A204.1 (cell line): ENCODE data around the gene TAB3.

Experiments
- FAIRE-seq: peaks from 2 replicates; lab custom pipeline; 2012; peaks lifted over from hg19 to GRCh38; lab: Jason Lieb, UNC

Gene TAB3, protein sequence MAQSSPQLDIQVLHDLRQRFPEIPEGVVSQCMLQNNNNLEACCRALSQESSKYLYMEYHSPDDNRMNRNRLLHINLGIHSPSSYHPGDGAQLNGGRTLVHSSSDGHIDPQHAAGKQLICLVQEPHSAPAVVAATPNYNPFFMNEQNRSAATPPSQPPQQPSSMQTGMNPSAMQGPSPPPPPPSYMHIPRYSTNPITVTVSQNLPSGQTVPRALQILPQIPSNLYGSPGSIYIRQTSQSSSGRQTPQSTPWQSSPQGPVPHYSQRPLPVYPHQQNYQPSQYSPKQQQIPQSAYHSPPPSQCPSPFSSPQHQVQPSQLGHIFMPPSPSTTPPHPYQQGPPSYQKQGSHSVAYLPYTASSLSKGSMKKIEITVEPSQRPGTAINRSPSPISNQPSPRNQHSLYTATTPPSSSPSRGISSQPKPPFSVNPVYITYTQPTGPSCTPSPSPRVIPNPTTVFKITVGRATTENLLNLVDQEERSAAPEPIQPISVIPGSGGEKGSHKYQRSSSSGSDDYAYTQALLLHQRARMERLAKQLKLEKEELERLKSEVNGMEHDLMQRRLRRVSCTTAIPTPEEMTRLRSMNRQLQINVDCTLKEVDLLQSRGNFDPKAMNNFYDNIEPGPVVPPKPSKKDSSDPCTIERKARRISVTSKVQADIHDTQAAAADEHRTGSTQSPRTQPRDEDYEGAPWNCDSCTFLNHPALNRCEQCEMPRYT

DNA sequence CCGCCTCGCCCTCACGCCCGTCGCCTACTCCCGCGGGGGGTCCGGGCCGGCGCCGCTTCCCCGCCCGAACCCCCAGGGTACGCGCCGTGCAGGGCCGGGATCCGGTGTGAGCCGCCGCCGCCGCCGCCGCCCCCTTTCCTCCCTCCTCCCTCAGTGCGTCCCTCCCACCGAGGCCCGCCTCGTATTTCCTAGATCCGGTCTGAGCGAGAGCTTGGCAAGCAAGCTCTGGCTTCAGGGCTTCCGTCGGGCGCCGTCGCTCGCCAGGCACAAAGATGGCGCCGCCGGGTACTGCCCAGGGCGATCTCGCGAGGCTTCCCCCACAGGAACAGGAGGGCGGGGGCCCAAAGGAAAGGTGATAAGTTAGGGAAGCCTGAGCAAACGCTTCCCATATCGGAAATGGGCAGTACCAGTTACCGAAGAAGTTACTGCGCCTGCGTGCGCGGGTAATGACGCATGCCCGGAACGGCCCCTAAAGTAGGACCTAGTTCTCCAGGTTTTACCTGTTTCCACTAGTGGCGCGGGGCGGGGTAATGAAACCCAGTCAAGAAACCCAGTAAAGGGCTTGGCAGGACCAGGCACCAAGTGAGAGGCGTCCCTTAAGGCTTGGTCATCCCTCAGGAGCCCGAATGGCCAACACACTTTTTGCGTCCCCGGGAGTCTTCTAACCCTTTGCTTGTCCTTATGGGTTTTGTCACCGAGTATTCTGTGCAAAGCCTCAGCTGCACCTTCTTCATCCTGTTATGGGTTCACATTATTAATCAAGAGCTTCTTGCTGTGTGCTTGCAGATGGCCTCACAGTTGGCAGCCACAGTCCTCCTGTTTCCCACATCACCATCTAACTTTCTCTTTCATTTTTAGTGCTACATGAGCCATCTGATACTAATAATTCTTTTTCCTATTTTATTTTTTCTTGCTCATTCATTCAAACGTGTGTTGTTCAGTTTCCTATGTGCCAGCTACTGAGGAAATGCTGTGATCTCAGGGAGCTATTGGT is at the start of gene TAB3:
TAB3 (minus strand) TSS at position 108 of the 994 bp plus-strand sequence. CDS start 29,666 bp downstream, outside the sequence.
- peak; percentile 93 for FAIRE-seq

DNA sequence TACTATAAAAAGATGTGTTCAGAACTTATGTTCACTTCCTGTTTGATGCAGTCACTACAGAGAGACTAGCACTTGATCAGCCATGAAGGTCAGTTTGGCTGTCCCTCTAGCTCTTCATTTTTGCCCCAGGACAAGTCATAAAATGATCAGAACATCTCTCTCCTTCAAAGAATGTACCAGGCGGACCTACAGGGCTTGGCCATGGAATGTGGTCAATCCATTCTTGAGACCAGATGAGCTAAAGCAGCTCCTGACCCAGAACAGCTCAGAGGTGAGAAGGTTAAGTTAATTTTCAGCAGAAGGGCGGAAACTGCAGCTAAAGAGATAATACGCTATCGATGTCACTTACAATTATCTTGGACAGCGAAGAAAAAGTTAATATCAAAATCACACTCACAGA is 49.2 kb upstream of the TAB3 start:
- FAIRE-seq = no peak

DNA sequence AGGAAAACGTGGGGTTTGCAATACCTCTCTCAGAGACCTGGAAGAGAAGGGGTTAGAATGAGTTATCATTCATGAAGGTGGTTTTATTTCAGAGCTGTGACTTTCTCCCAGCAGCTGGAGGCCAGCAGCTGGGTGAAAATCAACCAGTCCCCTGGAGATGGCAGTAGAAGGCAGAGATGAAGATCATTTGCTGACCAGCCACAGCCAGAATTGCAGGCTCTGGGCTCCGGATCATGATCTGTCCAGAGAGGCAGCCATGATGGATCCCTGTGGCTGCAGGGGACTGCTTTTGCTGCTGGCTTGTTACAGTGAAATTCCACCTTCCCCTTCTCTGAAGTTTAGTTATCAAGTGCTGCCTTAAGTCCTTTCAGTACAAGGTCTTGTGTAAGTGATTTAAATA is 46.9 kb upstream of the TAB3 start:
- FAIRE-seq = no peak

DNA sequence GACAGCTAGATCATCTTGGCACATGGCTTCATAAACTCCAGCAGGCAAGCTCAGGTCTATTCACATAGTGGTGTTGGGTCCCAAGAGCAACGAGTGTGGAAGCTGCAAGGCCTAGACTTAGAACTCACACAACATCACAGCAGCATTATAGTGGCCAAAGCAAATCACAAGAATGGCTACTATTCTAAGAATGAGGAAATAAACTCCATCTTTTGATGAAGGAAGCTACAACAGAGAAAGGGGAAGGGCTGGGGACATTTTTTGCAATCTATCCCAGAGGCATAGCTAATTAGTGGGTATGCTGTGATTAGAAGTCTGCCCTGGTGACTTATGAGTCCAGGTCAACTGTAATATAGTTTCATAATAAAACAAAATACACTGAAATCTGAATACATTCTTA is 42.9 kb upstream of the TAB3 start:
- FAIRE-seq = no peak

DNA sequence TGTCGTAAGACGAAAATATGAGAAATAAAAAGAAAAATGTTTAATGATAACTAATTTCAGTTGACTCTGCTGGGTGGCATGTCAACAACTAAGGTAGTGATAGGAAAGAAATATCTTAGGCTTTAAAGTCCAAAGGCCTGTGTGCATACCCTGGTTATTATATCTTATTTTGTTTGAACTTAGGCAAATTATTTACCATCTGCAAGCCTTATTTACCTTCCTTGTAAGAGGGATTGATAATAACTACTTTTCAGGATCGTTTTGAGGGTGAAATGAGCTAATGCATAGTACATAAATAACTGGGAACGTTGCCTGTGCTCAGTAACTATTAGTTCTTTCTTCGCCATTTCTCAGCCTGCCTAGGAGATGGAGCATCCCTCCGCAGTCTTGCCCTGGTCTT is 41.6 kb upstream of the TAB3 start:
- no peak for FAIRE-seq

DNA sequence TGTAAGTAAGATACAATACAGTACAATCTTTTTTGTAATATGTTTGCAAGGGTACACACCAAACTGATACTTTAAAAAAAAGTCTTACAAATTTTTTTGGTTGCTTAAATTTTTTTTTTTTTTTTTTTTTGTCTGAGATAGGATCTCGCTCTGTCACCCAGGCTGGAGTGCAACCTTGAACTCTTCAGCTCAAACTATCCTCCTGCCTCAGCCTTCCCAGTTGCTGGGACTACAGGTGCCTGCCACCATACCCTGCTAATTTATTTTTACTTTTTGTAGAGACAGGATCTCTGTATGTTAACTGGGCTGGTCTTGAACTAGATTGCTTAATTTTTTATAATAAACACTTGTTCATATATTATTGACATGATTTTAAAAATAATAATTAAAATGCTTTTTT is 41.1 kb upstream of the TAB3 start:
- no peak for FAIRE-seq

DNA sequence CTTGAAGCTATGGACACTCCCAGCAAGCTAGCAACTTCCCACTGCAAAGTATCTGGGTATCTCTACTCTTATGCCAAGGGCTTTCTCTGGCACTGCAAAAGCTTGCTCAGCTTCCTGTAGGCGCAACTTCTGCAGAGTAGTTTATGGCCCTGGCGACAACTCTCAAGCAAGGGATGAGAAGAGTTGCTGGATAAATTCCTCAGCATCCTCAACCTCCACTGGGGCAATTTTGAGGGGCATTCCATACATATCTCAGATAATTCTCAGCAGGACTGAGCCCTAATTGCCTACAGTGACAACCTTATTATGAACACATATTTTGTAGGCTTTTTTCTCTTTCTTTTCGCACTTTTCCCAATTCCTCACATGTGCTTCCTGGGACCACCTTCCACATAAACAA is 31.2 kb upstream of the TAB3 start:
- FAIRE-seq = no peak

DNA sequence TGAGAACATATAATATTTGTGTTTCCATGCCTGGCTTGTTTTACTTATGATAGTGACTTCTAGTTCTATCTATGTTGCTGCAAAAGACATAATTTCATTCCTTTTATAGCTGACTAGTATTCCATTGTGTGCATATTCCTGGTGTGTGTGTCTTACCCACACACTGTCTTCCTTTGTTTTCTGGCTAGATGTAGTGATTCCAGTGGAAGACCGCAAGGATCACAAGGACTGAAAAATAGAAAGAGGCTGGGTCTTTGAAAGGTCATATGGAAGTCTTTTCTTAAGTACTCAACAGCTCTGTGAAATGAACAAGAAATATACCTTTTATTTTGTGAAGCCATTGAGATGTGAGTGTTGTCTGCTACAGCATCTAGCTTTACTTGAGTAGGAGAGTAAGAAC is 29.4 kb upstream of the TAB3 start:
- no peak for FAIRE-seq

DNA sequence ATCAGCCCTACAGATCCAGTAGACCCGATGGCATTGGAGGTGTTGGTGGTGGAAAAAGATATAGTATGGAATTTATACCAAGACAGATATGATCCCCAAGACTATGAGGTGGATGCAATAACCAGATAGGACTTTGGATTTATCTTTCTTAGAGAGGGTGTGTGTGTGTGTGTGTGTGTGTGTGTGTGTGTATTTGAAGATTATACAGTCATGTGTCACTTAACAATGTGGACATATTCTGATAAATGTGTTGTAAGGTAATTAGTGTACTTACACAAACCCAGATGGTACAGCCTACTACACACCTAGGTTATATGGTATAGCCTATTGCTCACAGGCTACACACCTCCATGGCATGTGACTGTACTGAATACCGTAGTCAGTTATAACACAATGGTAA is 24.4 kb upstream of the TAB3 start:
- FAIRE-seq = no peak

DNA sequence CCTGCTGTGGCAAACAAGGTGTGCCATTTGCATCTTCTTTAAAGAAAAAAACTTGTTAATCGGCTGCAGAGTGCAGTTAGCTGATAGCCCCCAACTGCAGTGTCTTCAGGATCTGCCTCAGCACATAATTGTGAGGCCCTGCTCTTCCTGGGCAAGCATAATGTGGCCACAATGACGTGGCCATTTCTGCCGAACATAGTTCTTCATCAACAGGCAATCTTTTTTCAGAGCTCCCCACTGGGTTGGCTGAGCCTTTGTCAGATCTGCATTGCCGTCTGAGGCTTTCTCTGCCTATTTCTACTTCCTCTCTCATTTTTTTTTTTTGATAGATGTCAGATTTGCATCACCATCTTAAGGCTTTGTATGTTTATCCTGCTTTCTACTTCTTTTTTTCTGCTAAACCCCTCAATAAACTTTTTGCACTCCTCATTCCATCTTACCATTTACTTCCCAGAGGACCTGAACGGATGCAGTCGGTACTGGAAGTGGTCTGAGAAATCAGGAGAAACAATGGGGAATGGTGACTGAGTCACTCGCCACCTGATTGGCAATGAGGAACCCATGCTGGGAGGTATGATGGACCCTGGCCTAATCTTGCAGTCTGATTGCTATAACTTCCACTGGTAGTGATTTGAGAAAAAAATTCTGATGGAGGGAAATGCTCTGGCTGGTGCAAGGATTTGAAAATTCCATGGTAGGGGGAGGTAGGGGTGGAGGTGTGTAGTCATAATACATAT is 21.2 kb upstream of the TAB3 start:
- no peak for FAIRE-seq

DNA sequence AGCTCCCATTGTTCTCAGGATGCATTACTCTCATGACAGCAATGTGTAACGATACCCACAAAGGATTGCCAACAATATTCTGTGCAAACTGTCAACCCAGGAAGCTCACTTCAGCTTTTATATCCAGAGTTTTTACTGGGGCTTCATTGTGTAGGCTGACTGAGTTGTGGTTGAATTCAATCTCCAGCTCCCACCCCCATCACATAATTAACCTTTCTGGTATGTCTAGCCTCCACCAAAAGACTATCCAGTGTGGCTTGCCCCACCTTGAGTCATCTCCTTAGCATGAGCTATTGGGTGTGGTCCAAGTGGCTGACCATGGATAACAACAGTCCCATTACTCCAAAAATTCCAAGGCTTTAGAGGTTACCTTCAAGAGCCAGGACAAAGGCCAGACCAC is 17.7 kb upstream of the TAB3 start:
- no peak for FAIRE-seq

DNA sequence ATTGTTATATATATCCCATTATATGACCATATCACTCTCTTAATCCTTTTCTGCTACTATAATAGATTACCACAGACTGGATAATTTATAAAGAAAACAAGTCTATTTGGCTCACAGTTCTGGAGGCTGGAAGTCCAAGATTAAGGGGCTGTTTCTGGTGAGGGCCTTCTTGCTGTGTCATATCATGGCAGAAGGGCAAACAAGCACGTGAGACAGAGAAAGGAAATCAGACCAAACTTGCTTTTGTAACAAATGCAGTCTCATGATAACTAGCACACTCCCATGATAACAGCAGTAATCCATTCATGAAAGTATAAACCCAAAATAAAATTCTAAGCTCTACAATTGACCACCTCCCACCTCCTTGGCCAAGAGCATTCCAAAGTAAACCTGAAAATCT is 16.3 kb upstream of the TAB3 start:
- no peak for FAIRE-seq

DNA sequence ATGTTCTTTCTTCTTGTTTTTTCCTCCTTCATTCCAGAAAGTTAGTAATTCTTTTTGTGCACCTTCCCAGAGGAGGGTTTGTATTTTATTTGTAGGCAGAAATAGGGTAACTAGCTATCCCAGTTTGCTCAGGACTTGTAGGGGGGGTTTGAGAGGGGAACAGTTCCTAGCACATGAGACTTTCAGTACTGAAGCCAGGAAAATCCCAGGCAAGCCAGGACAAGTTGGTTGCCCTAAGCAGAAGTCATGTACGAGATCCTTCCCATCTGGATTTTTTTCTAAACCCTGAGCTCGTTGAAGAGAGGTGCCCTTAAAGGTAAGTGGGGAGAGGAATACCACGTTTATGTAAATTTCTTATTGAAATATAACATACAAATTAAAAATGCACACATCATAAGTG is 15.6 kb upstream of the TAB3 start:
- no peak for FAIRE-seq

DNA sequence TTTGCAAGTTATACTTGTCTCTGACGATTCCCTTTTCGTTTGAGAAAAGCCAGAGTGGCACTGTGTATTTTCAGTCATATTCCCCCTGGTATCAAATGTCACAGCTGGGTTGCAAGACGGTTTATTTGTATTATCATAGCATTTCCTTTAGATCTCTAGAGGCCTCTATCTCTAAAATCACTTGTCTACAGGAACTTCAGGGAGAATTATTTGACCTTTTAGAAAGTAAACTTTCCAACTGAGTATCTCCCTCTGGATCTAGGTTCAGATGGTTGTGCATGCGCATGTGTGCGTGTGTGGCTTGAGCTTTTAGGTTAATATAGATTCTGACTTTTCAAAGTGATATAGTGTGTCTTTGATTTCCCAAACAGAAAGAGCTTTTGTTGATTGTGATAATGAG is 15.1 kb upstream of the TAB3 start:
- FAIRE-seq = no peak

DNA sequence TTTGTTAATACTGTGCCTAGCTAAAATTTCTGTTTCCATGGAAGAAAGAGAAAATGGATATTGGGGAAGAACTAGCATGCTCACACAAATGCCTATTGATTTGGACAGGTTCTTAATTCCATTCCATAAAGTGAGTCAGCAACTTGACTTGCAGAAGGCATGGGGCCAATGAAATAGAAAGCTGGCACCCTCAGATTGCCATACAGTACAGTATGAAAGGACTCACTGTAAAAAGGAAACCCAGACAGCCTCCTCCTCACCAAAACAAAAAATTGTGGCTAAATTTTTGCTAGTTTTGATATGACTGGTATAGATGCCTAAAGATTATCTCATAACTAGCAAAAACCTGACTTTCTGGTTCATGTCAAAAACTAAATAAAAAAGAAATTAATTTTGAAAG is 11.2 kb upstream of the TAB3 start:
- no peak for FAIRE-seq

DNA sequence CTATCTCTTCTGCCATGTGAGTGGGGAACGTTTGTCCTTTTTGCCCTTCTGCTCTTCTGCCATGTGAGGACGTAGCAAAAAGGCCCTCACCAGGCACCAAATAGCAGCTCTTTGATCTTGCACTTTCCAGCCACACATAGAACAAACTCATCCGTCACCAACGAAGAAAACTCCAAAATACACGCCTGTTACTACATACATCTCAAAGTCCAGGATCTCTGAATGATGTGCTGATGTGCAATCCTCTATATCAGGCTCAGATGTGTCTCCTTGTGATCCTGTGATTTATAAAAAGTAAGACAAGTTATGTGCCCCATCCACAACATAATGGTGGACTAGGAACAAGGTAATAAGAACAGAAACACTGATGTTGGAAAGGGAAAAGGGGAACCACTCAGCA is 9.8 kb upstream of the TAB3 start:
- no peak for FAIRE-seq

DNA sequence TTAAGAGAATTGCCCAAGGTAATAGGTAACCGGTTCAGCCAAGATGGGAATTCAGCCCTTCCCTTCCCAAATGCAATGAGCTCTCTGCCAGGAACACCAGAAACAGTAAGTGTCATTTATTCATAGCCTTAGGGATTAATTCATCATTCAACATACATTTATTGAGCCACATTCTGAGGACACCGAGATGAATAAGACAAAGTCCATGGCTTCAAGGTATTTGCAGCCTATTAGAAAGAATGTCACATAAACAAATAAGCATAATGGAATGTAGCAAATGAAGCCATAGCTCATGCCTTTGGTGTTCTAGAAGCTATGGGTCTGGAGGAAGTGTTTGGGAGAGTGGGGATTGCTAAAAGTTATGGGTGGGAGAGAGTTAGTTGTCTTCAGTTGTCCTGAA is 6.3 kb upstream of the TAB3 start:
- FAIRE-seq = no peak

DNA sequence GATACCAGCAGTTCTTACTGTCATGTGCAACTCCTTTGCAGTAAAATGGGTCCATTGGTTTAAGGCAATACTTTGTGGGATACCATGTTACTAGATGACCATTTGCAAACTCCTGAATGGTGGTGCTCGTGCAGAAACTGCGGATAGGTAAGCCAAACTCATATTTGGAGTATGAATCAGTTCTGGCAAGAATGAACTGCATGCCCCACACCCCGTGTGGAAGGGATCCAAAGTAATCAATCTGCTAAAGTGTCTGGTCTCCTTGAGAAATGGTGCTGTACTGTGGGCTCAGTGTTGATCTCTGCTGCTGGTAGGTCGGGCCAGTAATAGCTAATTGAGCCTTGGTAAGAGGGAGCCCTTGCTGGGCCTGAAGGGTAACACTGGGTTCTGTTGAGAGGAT is 4.2 kb upstream of the TAB3 start:
- no peak for FAIRE-seq

DNA sequence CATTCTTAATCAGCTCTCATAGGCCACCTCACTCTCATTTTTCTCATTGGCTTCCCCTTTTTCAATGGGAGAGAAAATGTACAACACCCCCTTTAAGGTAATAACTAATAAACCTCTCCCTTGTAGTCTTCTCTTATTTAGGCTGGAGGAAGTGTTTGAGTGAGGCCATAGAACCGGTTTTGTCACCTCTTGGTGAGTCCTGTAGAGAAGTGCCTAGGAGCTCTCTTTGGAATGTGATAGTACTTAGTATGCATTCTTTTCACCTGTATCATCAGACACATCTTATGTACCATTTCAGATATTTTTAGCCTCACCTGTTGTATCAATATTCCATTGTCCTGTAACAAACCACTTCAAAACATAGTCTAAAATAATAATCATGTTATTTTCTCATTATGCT is 3.5 kb upstream of the TAB3 start:
- FAIRE-seq = no peak

DNA sequence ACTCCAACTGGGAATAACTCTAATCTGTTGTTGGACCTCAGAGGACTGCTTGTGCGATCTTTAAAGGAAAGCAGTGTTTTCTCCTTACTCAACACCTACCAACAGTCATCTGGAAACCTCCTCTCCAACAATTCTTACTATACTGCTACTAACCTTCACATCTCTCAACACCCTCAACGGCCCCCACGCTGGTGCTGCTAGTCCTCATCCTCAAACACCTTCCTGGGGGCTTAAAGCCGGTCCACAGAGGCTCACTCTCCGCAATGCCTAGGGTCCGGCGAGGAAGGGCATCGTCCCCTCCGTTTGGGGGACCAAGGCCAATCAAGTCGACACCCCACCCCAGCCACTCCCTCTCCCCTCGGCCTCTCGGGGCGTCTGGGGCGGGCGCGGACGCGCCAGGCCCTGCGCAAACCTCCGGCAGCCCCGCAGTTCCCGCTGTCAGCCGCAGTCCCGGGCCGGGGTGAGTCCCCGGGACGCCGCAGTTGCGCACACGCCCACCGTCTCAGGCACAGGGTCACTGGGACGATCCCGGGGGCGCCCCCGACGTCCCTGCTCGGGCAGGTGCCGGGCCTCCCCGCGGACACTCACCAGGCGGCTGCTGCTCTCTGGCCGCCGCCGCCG is 418 bp downstream of the TAB3 start:
- no peak for FAIRE-seq

DNA sequence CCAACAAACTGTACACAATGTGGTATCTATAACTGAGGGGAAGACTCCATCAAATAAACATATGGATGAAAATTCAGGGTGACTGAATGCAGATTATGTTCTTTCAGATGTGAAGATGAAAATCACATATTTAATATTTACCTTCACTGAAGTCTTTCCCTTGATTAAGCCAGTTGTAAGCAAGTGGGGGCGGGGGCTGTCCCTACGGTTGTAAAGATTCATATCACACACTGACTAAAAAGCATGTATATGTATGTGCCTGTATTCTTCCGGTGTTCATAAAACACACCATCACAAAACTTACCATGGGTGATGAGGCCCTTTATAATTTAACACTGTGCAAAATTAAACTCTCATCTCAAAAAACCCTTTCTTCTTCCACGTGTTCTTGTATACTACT is 1.3 kb downstream of the TAB3 start:
- no peak for FAIRE-seq

DNA sequence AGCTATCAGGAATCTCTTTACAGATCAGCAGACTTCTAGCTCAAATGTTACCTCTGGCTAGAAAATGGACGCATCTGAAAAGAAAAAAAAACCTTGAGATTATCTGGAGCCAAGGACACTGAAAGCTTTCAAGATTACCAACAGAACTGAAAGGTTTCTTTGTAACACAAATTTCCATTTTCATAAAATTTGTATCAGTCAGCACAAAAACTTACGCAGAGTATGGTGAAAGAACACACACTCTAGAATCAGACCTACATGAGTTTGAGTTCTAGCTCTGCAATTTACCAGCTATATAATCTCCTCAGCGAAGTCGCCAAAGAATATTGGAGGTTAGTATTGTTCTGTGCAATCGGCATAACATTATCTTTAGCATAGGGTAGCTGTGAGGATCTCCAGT is 1.8 kb downstream of the TAB3 start:
- FAIRE-seq = no peak
